Measurements from ENCODE around the gene ELP5. TPM values are rescaled to one million over a fixed set of nuclear protein-coding genes. Genes with fewer than 3 reads are reported as not detected.

ELP5 gene
- total and polyA plus RNA-seq, 7 donors, result 28.4 to 70.9 (median 34.3) TPM

- Histone ChIP-seq H3K4me1 (peaks cover 0 to 64% (median 59%) of the 10 kb centered on the region in 4 donors), H3K27ac (peak overlapping the region; percentile 76 to 83 (median 79)), H3K27me3 (peaks cover 11 to 38% (median 18%) of the 10 kb centered on the region in 3 donors), H3K36me3 (no peaks in the 10 kb centered on the region), H3K9me3 (no peaks in the 10 kb centered on the region), H3K4me3 (peak overlapping the region in 2 of 4 donors; percentile 14 to 25)
- intact Hi-C loops (cut with DNase I), result loop anchor here (1.0 to 2.0 kb wide), 2 partner anchors 15 to 45 kb away; partner anchors contain the start of gene CTDNEP1
- WGBS, 2 donors, result 52% methylated on average over 42 of the region's 42 CpGs
- DNase-seq, result no peak
- TF ChIP-seq EP300 (IDR thresholded peaks at IDR 0.05) (no peak), POLR2AphosphoS5 (IDR thresholded peaks at IDR 0.05) (no peak), CTCF (IDR thresholded peaks at IDR 0.05) (no peak), POLR2A (IDR thresholded peaks at IDR 0.05) (no peak)
Observed at GRCh38 chr17:7295230-7296180, 43.5 kb downstream of the ELP5 start.

- peaks cover 0 to 55% (median 54%) of the 10 kb centered on the region in 4 donors for H3K4me1 ChIP-seq
- no peaks in the 10 kb centered on the region for H3K36me3 ChIP-seq
- no peak for TF ChIP-seq POLR2A (IDR thresholded peaks at IDR 0.05)
- TF ChIP-seq POLR2AphosphoS5 (IDR thresholded peaks at IDR 0.05), result peak; percentile 42 to 87 (median 59)
- TF ChIP-seq EP300 (IDR thresholded peaks at IDR 0.05), result peak in 2 of 4 donors; percentile 78 to 92
- TF ChIP-seq CTCF (IDR thresholded peaks at IDR 0.05), result peak; percentile 93 to 96 (median 94)
- DNase-seq, result peak; percentile 94
- no peaks in the 10 kb centered on the region for H3K9me3 ChIP-seq
- H3K27me3 ChIP-seq, result peaks cover 11 to 37% (median 18%) of the 10 kb centered on the region in 3 donors
- WGBS, 2 donors, result 5 to 6% methylated on average over 51 of the region's 51 CpGs
- intact Hi-C loops (cut with DNase I), result loop anchor here (1.0 to 2.0 kb wide), 2 partner anchors 16 to 46 kb away; partner anchors contain the start of gene CTDNEP1
- H3K27ac ChIP-seq, result peak overlapping the region; percentile 76 to 83 (median 79)
- peak overlapping the region in 2 of 4 donors; percentile 14 to 25 for H3K4me3 ChIP-seq
Observed at GRCh38 chr17:7296189-7296861, 44.3 kb downstream of the ELP5 start.

GRCh38 chr17:7304179-7304578, 52.2 kb downstream of the ELP5 start:
- intact Hi-C loops (cut with DNase I), result loop anchor here (5.0 kb wide), 1 partner anchor 42 kb away; the partner anchor contains the start of gene CLDN7
- Histone ChIP-seq H3K27me3 (no peaks in the 10 kb centered on the region), H3K27ac (no peak overlapping the region), H3K36me3 (no peaks in the 10 kb centered on the region), H3K9me3 (no peaks in the 10 kb centered on the region), H3K4me3 (no peak overlapping the region), H3K4me1 (peaks cover 0 to 18% (median 9%) of the 10 kb centered on the region in 4 donors)
- TF ChIP-seq CTCF (IDR thresholded peaks at IDR 0.05), result no peak
- TF ChIP-seq POLR2A (IDR thresholded peaks at IDR 0.05), result no peak
- TF ChIP-seq POLR2AphosphoS5 (IDR thresholded peaks at IDR 0.05), result no peak
- TF ChIP-seq EP300 (IDR thresholded peaks at IDR 0.05), result no peak
- DNase-seq, result no peak
- WGBS, 2 donors, result 97% methylated on average over 7 of the region's 7 CpGs

GRCh38 chr17:7306911-7307685, 55.1 kb downstream of the ELP5 start, which contains the start of gene EIF5A:
EIF5A (plus strand) TSS chr17:7307628; CDS start chr17:7309636, 2,008 bp downstream.
- H3K4me3 ChIP-seq, result peak within 1 kb of the TSS; percentile 66 to 100 (median 96)
- WGBS, 2 donors, result 0% methylated on average over 64 of the region's 64 CpGs
- no peaks in the 10 kb centered on the region for H3K9me3 ChIP-seq
- H3K27ac ChIP-seq, result peak within 1 kb of the TSS; percentile 99 to 100 (median 100)
- H3K36me3 ChIP-seq, result peaks cover 20 to 28% (median 22%) of the 10 kb centered on the region in 4 donors
- intact Hi-C loops (cut with DNase I), result loop anchor here (1.0 to 5.0 kb wide), 4 partner anchors 22 to 265 kb away; partner anchors contain the start of genes GABARAP, NEURL4, POLR2A and SLC35G6
- TF ChIP-seq CTCF (IDR thresholded peaks at IDR 0.05) (no peak), POLR2AphosphoS5 (IDR thresholded peaks at IDR 0.05) (peak; percentile 93 to 96 (median 95)), POLR2A (IDR thresholded peaks at IDR 0.05) (peak; percentile 86 to 94), EP300 (IDR thresholded peaks at IDR 0.05) (peak in 1 of 4 donors; percentile 48)
- H3K27me3 ChIP-seq, result no peaks in the 10 kb centered on the region
- H3K4me1 ChIP-seq, result peaks cover 0 to 33% (median 27%) of the 10 kb centered on the region in 4 donors
- peak; percentile 100 for DNase-seq
